Psoas muscle (tissue), 8 donors: Measurements from ENCODE around the gene SLC12A8. TPM values are rescaled to one million over a fixed set of nuclear protein-coding genes. Genes with fewer than 3 reads are reported as not detected.

ENCODE experiments used
- ATAC-seq, 4 donors: fragments of 200-7000 bp; cut with Tn5 transposase; one replicate each; pipeline ENCODE4 v1.9.1; 2020; ENCODE audit warnings: moderate library complexity in 3 of 4, mild to moderate bottlenecking in 2 of 4
- DNase-seq, 2 donors: peaks; one replicate each; pipeline ENCODE4 v3.0.0-alpha.2; 2020
- H3K27ac ChIP-seq: fragments of 200-600 bp; one replicate; pipeline ENCODE4 v1.8.0; 2022
- H3K27me3 ChIP-seq, 3 donors: fragments of 200-600 bp in 1 of 3; one replicate each; pipeline versions ENCODE4 v1.6.1 to v1.8.0; 2013 to 2022; ENCODE audit warnings: low read length in 2 of 3, mild to moderate bottlenecking in 2 of 3, moderate library complexity in 1 of 3; ENCODE audit not compliant: insufficient read depth in 3 of 3
- H3K36me3 ChIP-seq, 2 donors: fragments of 200-600 bp in 1 of 2; one replicate each; pipeline versions ENCODE4 v1.6.1 to v1.8.0; 2013 to 2022; ENCODE audit warnings: low read depth in 1 of 2, mild to moderate bottlenecking in 1 of 2, moderate library complexity in 1 of 2; ENCODE audit not compliant: insufficient read depth in 1 of 2
- H3K4me1 ChIP-seq: fragments of 200-600 bp; one replicate; pipeline ENCODE4 v1.8.0; 2022
- H3K4me3 ChIP-seq: fragments of 200-600 bp; one replicate; pipeline ENCODE4 v1.8.0; 2022; ENCODE audit warnings: mild to moderate bottlenecking
- H3K9me3 ChIP-seq: fragments of 200-600 bp; one replicate; pipeline ENCODE4 v1.8.0; 2022
- CTCF ChIP-seq: fragments of 200-600 bp; IDR thresholded peaks from one replicate; pipeline ENCODE4 v1.8.0; 2022; ENCODE audit warnings: antibody characterized with exemption
- WGBS, 3 donors: extraction: QIAGEN DNeasy Blood & Tissue Kit; methylation state at CpG; one replicate each; pipeline versions ENCODE4 v1.1.6 to v1.1.7; 2013; 5-methylcytosine and 5-hydroxymethylcytosine counted together
- intact Hi-C, 2 donors: fragments of 100-400 bp; cut with DNase I; formaldehyde crosslinking; loops; one replicate each; pipeline versions ENCODE4 v1.11.0 to v1.14.2; 2022
- polyA plus RNA-seq, 3 donors: library from polyadenylated mRNA; stranded (reverse); fragments of 200-250 nt; gene quantifications; one replicate each; pipeline ENCODE4 v1.2.3, GENCODE V29; 2013
- total RNA-seq, 4 donors: library from RNA; stranded (reverse); fragmentation: NEBNext Ultra II Directional in 2 of 4; extraction: Animal tissue kit (Norgen Biotek cat#: 25700) in 2 of 4; gene quantifications; one replicate each; pipeline versions ENCODE4 v1.2.1 to v1.2.4, GENCODE V29; 2021 to 2023
- donor health status: healthy with polysubstance abuse.
- donor health status: DM: no; HTN: no; CAD: no; lungs with moderate emphysema.
- donor health status: Bipolar disorder and iron deficiency.
- donor health status: healthy.
- donor health status: DM: yes; HTN: yes; CAD: no.
- donor health status: DM: no; HTN: no; CAD: no.
- donor health status: DM: no; HTN: no; CAD: no.
- donor health status: DM: yes; HTN: yes; CAD: no.

Gene SLC12A8
- total and polyA plus RNA-seq, 7 donors = 0.06 to 0.93 (median 0.33) TPM; not detected in 1

GRCh38 chr3:125156456-125156855 is 56.1 kb downstream of the SLC12A8 start:
- WGBS, 3 donors = 74 to 84% (median 77%) methylated on average over 7 of the region's 7 CpGs

GRCh38 chr3:125154800-125155269 is 57.7 kb downstream of the SLC12A8 start:
- Histone ChIP-seq H3K4me1 (no peaks in the 10 kb centered on the region), H3K27me3 (peaks cover 0 to 3% (median 0%) of the 10 kb centered on the region in 3 donors), H3K36me3 (no peaks in the 10 kb centered on the region), H3K27ac (no peak overlapping the region), H3K9me3 (no peaks in the 10 kb centered on the region), H3K4me3 (no peak overlapping the region)
- TF ChIP-seq CTCF = no peak
- intact Hi-C loops = no loop called here
- WGBS, 3 donors = 93 to 95% (median 94%) methylated on average over 17 of the region's 17 CpGs
- DNase-seq (no peak), ATAC-seq (no peak)

More at GRCh38 chr3:125156456-125156855, 56.1 kb downstream of the SLC12A8 start:
- Histone ChIP-seq H3K4me3 (no peak overlapping the region), H3K4me1 (no peaks in the 10 kb centered on the region), H3K9me3 (no peaks in the 10 kb centered on the region), H3K27ac (no peak overlapping the region), H3K36me3 (no peaks in the 10 kb centered on the region), H3K27me3 (peaks cover 0 to 3% (median 0%) of the 10 kb centered on the region in 3 donors)
- TF ChIP-seq CTCF = no peak
- intact Hi-C loops = no loop called here
- DNase-seq (no peak), ATAC-seq (no peak)

GRCh38 chr3:125154110-125154509 is 58.4 kb downstream of the SLC12A8 start:
- ATAC-seq (no peak), DNase-seq (no peak)
- Histone ChIP-seq H3K4me3 (no peak overlapping the region), H3K9me3 (no peaks in the 10 kb centered on the region), H3K27ac (no peak overlapping the region), H3K36me3 (no peaks in the 10 kb centered on the region), H3K4me1 (peaks cover 1% of the 10 kb centered on the region), H3K27me3 (peaks cover 0 to 3% (median 0%) of the 10 kb centered on the region in 3 donors)
- intact Hi-C loops = no loop called here
- WGBS, 3 donors = 74 to 93% (median 76%) methylated on average over 3 of the region's 3 CpGs
- no peak for TF ChIP-seq CTCF

GRCh38 chr3:125152951-125153350 is 59.6 kb downstream of the SLC12A8 start:
- peaks cover 7% of the 10 kb centered on the region for H3K4me1 ChIP-seq
- H3K27ac ChIP-seq = no peak overlapping the region
- TF ChIP-seq CTCF = no peak
- no peak for ATAC-seq
- WGBS, 3 donors = 63 to 91% (median 70%) methylated on average over 10 of the region's 10 CpGs
- H3K9me3 ChIP-seq = no peaks in the 10 kb centered on the region
- no peak overlapping the region for H3K4me3 ChIP-seq
- H3K36me3 ChIP-seq = no peaks in the 10 kb centered on the region
- H3K27me3 ChIP-seq = peaks cover 0 to 3% (median 0%) of the 10 kb centered on the region in 3 donors
- no peak for DNase-seq
- intact Hi-C loops = no loop called here

- Histone ChIP-seq H3K4me1 (peaks cover 7% of the 10 kb centered on the region), H3K36me3 (no peaks in the 10 kb centered on the region)
- no peak for TF ChIP-seq CTCF
Measured at GRCh38 chr3:125151916-125152315, 60.6 kb downstream of the SLC12A8 start.

More at GRCh38 chr3:125151916-125152315, 60.6 kb downstream of the SLC12A8 start:
- Histone ChIP-seq H3K4me3 (no peak overlapping the region), H3K27ac (no peak overlapping the region), H3K9me3 (no peaks in the 10 kb centered on the region), H3K27me3 (peaks cover 0 to 3% (median 0%) of the 10 kb centered on the region in 3 donors)
- DNase-seq (no peak), ATAC-seq (no peak)
- WGBS, 3 donors = 67 to 81% (median 76%) methylated on average over 1 of the region's 1 CpG
- intact Hi-C loops = no loop called here
